ENCODE results near the gene SGMS2.

GRCh38 chr4:107855723-107856122 is 31.0 kb downstream of the SGMS2 start:
- TF ChIP-seq, protein P1, sequence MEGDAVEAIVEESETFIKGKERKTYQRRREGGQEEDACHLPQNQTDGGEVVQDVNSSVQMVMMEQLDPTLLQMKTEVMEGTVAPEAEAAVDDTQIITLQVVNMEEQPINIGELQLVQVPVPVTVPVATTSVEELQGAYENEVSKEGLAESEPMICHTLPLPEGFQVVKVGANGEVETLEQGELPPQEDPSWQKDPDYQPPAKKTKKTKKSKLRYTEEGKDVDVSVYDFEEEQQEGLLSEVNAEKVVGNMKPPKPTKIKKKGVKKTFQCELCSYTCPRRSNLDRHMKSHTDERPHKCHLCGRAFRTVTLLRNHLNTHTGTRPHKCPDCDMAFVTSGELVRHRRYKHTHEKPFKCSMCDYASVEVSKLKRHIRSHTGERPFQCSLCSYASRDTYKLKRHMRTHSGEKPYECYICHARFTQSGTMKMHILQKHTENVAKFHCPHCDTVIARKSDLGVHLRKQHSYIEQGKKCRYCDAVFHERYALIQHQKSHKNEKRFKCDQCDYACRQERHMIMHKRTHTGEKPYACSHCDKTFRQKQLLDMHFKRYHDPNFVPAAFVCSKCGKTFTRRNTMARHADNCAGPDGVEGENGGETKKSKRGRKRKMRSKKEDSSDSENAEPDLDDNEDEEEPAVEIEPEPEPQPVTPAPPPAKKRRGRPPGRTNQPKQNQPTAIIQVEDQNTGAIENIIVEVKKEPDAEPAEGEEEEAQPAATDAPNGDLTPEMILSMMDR (IDR thresholded peaks at IDR 0.05 in 4 of 5, conservative IDR thresholded peaks at IDR 0.05 in 1 of 5) = no peak
- no peak for TF ChIP-seq POLR2A (IDR thresholded peaks at IDR 0.05)

Measured in gastrocnemius medialis (tissue), 4 donors.